ENCODE measurements around the gene GXYLT1. TPM values are rescaled to one million over a fixed set of nuclear protein-coding genes. Genes with fewer than 3 reads are reported as not detected.

The GXYLT1 gene
- total and polyA plus RNA-seq, 9 of the 15 experiments (the other 6 are each of a cell fraction or from before 2014, with no cell fraction given): 1.4 to 9.3 (median 5.5) TPM

DNA sequence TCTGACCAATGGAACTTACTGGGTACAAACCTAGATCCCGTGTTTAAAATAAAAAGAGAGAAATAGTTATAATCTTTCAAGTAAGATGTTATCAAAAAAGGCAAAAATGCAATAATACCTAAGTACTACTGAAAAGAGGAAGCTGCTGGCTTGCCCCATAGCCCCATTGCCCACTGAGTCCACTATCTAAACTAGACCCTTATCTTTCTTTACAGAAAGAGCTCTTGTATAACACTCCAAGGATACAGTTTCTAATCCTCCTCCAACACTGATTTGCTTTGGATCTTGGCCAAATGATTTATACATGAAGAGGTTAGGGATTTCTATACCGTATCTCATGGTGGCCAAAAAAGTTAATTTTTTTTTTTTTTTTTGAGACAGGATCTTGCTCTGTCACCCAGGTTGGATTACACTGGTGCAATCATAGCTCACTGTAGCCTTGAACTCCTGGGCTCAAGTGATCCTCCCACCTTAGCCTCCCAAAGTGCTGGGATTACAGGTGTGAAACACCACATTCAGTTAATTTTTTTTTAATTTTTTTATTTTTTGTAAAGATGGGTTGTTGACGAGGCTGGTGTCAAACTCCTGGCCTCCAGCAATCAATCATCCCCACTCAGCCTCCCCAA, 2.6 kb downstream of the GXYLT1 start:
- POLR2A ChIA-PET: interaction anchor here (0.6 kb wide), 2 partner anchors 49 to 95 kb away, joined by 3 read pairs; no protein-coding TSS in a partner anchor
- TF ChIP-seq CBFA2T2 (conservative IDR thresholded peaks at IDR 0.05): peak; percentile 53
- peak; percentile 35; the same call in 1 of the 2 replicates for TF ChIP-seq NCOR1 (IDR thresholded peaks at IDR 0.05)
- TF ChIP-seq RCOR1 (IDR thresholded peaks at IDR 0.05; ENCODE audit: borderline replicate concordance in 1 of 2, low read depth in 2 of 2, low read length in 2 of 2): peak; percentile 73 to 98; a peak in 3 of 4 replicates
- TF ChIP-seq HDAC1 (IDR thresholded peaks at IDR 0.05): peak in 1 of 2 experiments; percentile 85; a peak in 2 of 4 replicates
- TF ChIP-seq, protein P1, sequence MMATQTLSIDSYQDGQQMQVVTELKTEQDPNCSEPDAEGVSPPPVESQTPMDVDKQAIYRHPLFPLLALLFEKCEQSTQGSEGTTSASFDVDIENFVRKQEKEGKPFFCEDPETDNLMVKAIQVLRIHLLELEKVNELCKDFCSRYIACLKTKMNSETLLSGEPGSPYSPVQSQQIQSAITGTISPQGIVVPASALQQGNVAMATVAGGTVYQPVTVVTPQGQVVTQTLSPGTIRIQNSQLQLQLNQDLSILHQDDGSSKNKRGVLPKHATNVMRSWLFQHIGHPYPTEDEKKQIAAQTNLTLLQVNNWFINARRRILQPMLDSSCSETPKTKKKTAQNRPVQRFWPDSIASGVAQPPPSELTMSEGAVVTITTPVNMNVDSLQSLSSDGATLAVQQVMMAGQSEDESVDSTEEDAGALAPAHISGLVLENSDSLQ (IDR thresholded peaks at IDR 0.05): peak; percentile 30; the same call in 1 of the 2 replicates
- TF ChIP-seq ZNF584 (CRISPR knock-in tag; IDR thresholded peaks at IDR 0.05; ENCODE audit: low read depth): no peak
- TF ChIP-seq MTA1 (IDR thresholded peaks at IDR 0.05; ENCODE audit: borderline replicate concordance): peak; percentile 34; the same call in 1 of the 2 replicates
- 0 out of 2 replicates have a peak, but pooled peaks have one; percentile 14 for TF ChIP-seq KLF16 (IDR thresholded peaks at IDR 0.05)
- no peak for TF ChIP-seq CEBPG (CRISPR knock-in tag; IDR thresholded peaks at IDR 0.05)
- TF ChIP-seq CEBPG (tag; conservative IDR thresholded peaks at IDR 0.05 in 1 of 2, IDR thresholded peaks at IDR 0.05 in 1 of 2): no peak
- peak; percentile 12; the same call in 1 of the 2 replicates for TF ChIP-seq TCF3 (CRISPR knock-in tag; IDR thresholded peaks at IDR 0.05)
- no peak for TF ChIP-seq ZFP30 (CRISPR knock-in tag; IDR thresholded peaks at IDR 0.05; ENCODE audit: borderline replicate concordance)
- 0 out of 2 replicates have a peak, but pooled peaks have one; percentile 32 for TF ChIP-seq SPI1 (IDR thresholded peaks at IDR 0.05; ENCODE audit: borderline replicate concordance, low read depth, low read length)
- no peak for TF ChIP-seq PURB (CRISPR knock-in tag; IDR thresholded peaks at IDR 0.05; ENCODE audit: low read depth)
- no peak for TF ChIP-seq ZBTB1 (CRISPR knock-in tag; IDR thresholded peaks at IDR 0.05; ENCODE audit: borderline replicate concordance, low read depth)
- TF ChIP-seq TBL1XR1 (IDR thresholded peaks at IDR 0.05; ENCODE audit: low read length in 2 of 2): 0 out of 4 replicates have a peak, but pooled peaks of 1 of the 2 experiments have one; percentile 34
- peak; percentile 91 for TF ChIP-seq ZNF24 (IDR thresholded peaks at IDR 0.05)
- TF ChIP-seq CHD1 (IDR thresholded peaks at IDR 0.05; ENCODE audit: low read length): no peak
- TF ChIP-seq CBFA2T3 (IDR thresholded peaks at IDR 0.05): peak; percentile 75
- TF ChIP-seq GTF2A2 (tag; IDR thresholded peaks at IDR 0.05): no peak
- 0 out of 2 replicates have a peak, but pooled peaks have one; percentile 15 for TF ChIP-seq FOSL1 (tag; conservative IDR thresholded peaks at IDR 0.05)
- TF ChIP-seq EP300 (IDR thresholded peaks at IDR 0.05; ENCODE audit: low read length): peak; percentile 36; the same call in 1 of the 2 replicates
- no peak for TF ChIP-seq PCBP2 (IDR thresholded peaks at IDR 0.05; ENCODE audit: low read depth, low read length, poor library complexity, severe bottlenecking)
- TF ChIP-seq ZNF780A (CRISPR knock-in tag; IDR thresholded peaks at IDR 0.05): no peak

More for the DNA sequence above, 2.6 kb downstream of the GXYLT1 start:
- H3K4me2 ChIP-seq (ENCODE audit: insufficient read depth, low read length): no peak overlapping the region
- peaks cover 13% of the 10 kb centered on the region for H4K20me1 ChIP-seq (replicated peaks; ENCODE audit: control insufficient read depth, insufficient read depth, low read length)
- no peak overlapping the region for H3K9ac ChIP-seq (ENCODE audit: insufficient read depth in 1 of 2, low read depth in 2 of 2, low read length in 2 of 2)
- H3K9me1 ChIP-seq (ENCODE audit: control insufficient read depth, insufficient read depth, low read length): no peaks in the 10 kb centered on the region
- no peak overlapping the region for H3K27ac ChIP-seq (ENCODE audit: extremely low read depth, low read depth, low read length)
- peaks cover 13 to 23% of the 10 kb centered on the region in 2 experiments; a peak in 4 of 5 replicates for H3K4me1 ChIP-seq (replicated peaks in 1 of 2; ENCODE audit: control insufficient read depth in 2 of 2, insufficient read depth in 2 of 2, low read length in 2 of 2)
- no peaks in the 10 kb centered on the region for H3K9me3 ChIP-seq (replicated peaks; ENCODE audit: control insufficient read depth, insufficient read depth, low read depth, low read length)
- ATAC-seq (no peak), FAIRE-seq (no peak), DNase-seq (ENCODE audit: extremely low read depth in 1 of 4, low spot score in 3 of 4) (peak in 2 of 4 experiments; percentile 19 to 40)
- no peak overlapping the region for H3K4me3 ChIP-seq
- intact Hi-C loops (cut with micrococcal nuclease): loop anchor here (5.0 kb wide), 1 partner anchor 45 kb away; no protein-coding TSS in a partner anchor
- H3K79me2 ChIP-seq (ENCODE audit: control insufficient read depth, insufficient read depth, low read length): peaks cover 29% of the 10 kb centered on the region
- no TSS peak for BruUV-seq (replicated peaks)
- no peak overlapping the region for H2AFZ ChIP-seq (ENCODE audit: low read depth, low read length)
- 4% methylated on average over 3 of the region's 3 CpGs for WGBS (ENCODE audit: insufficient coverage, low coverage, missing lambda C conversion rate)
- no peaks in the 10 kb centered on the region for H3K36me3 ChIP-seq (ENCODE audit: control insufficient read depth, insufficient read depth, low read length)
- CTCF ChIA-PET (ENCODE audit: low intra/inter-chr PET ratio): no interaction called here
- no peaks in the 10 kb centered on the region for H3K27me3 ChIP-seq (ENCODE audit: control insufficient read depth in 2 of 2, insufficient read depth in 2 of 2, low read length in 2 of 2)
- in situ Hi-C loops (cut with MboI): loop anchor here (25.0 kb wide), 1 partner anchor 420 kb away; no protein-coding TSS in a partner anchor
